GM12865 (cell line): ENCODE data around the gene KCNQ5.

Experiments used
- DNase-seq: peaks from one replicate; pipeline ENCODE4 v3.0.0; 2010; ENCODE audit warnings: low read depth
- H3K4me3 ChIP-seq: 2 replicates; pipeline ENCODE4 v1.5.1; 2011; ENCODE audit warnings: mild to moderate bottlenecking, low read depth, low read length, control low read depth
- TF ChIP-seq, protein P1 (sequence below): IDR thresholded peaks from 2 replicates; pipeline ENCODE4 v1.5.1; 2011; ENCODE audit warnings: low read length, control low read depth, low read depth, inconsistent platforms; ENCODE audit not compliant: insufficient read depth; ENCODE audit errors: missing control alignments

Gene KCNQ5

DNA sequence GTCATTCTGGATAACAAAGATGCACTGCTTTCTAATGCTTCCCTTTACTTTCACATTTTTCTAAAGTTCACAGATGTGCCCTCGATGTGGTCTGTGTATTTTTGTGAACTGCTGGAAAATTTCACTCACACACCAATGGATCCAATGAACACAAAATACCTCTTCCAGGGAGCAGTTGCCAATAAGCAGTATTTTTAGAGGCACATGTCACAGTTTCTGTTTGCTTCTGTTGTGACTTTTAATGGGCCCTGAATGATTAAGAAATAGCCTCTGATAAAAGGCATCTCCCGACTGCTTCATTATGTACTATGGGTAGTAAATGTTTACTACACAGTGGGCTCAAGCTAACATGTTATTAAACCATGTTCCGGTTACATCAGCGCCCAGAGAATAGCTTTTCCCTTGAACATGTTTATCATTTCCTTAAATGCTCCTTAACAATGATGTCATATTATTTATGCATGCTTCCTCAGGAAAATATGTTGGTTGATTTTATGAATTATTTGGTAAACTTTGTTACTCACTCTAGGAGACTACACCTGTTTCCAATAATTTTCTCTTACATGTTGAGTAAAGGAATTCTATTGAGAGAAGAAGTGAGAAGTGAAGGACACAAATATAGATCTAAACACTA is 188.0 kb downstream of the KCNQ5 start:
- no peak overlapping the region for H3K4me3 ChIP-seq
- no peak for DNase-seq
- TF ChIP-seq, protein P1, sequence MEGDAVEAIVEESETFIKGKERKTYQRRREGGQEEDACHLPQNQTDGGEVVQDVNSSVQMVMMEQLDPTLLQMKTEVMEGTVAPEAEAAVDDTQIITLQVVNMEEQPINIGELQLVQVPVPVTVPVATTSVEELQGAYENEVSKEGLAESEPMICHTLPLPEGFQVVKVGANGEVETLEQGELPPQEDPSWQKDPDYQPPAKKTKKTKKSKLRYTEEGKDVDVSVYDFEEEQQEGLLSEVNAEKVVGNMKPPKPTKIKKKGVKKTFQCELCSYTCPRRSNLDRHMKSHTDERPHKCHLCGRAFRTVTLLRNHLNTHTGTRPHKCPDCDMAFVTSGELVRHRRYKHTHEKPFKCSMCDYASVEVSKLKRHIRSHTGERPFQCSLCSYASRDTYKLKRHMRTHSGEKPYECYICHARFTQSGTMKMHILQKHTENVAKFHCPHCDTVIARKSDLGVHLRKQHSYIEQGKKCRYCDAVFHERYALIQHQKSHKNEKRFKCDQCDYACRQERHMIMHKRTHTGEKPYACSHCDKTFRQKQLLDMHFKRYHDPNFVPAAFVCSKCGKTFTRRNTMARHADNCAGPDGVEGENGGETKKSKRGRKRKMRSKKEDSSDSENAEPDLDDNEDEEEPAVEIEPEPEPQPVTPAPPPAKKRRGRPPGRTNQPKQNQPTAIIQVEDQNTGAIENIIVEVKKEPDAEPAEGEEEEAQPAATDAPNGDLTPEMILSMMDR: no peak

DNA sequence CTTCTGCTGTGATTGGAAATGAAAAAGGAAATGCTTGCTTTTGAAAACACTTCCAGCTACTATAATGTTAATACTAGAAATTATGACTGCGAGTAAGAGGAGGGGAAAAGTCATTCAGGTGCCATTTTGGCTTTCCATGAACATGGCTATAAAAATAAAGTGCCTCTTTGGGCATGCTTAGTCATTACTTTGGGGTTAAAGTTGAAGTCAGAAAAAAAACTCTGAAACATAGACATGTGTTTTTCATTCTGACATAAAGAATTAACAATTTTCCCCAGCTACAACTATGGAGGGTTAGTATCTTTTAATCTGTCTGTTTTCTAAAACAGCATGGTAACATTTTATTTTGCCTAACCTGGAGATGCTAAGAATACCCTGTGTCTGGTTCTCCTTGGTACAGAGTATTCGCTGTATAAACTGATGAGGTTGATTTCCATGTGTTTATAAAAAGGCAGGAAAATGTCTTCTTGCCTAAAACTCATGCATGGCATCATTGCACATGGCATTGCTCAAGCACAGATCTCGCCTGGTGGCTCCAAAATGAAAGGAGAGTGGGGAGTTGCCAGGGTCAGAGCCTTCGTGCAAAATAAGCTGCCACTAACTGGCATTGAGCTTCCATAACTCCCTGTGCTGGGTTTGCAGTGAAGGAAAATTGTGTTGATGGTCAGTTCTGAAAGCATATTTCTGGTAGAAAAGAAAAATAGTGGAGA is 188.9 kb downstream of the KCNQ5 start:
- no peak for DNase-seq
- TF ChIP-seq, protein P1: no peak
- H3K4me3 ChIP-seq: no peak overlapping the region

DNA sequence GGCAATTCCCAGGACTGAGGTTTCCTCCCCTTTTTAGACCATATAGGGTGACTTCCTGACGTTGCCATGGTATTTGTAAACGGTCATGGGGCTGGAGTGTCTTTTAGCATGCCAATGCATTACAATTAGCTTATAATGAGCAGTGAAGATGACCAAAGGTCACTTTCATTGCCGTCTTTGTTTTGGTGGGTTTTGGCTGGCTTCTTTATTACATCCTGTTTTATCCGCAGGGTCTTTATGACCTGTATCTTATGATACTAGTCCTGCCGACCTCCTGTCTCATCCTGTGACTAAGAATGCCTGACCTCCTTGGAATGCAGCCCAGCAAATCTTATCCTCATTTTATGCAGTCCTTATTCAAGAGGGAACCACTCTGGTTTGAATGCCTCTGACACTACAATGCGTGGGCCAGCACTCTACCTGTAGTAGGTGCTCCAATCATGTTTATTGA is 190.1 kb downstream of the KCNQ5 start:
- no peak overlapping the region for H3K4me3 ChIP-seq
- TF ChIP-seq, protein P1: no peak
- no peak for DNase-seq

DNA sequence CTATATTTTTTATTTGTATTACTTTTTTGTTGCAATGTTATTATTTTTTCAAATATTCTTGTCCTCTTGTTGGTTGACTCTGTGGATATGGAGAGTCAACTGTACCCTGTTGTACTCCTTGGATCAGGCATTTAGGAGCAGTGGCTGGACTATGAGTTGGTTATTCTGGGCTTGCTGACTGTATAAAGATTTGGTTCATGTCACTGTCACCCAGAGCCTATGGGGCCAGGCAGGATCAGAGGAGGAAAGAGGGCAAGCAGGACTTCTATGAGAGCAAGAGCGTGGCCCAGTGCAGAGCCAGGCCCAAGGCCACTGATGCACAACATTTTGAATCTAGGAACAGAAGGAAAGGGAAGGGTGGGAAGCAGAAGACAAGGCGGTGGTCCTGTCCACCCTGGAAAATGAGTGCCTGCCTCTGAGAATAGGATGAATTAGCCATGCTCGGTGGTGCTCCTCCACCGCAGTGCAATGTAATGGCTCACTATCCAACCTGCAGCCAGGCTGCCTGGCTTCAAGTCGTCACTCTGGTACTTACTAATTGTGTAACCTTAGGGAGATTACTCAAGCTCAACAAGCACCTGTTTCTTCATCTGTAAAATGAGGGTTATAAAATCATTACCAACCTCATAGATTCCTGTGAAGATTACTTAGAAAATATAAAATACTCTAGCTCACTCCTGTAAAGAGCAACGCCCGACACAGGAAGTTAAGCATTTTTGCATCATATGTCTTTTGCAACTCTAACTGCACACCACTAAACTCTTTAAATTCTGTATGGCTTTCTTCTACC is 192.1 kb downstream of the KCNQ5 start:
- no peak overlapping the region for H3K4me3 ChIP-seq
- no peak for DNase-seq
- TF ChIP-seq, protein P1: no peak

DNA sequence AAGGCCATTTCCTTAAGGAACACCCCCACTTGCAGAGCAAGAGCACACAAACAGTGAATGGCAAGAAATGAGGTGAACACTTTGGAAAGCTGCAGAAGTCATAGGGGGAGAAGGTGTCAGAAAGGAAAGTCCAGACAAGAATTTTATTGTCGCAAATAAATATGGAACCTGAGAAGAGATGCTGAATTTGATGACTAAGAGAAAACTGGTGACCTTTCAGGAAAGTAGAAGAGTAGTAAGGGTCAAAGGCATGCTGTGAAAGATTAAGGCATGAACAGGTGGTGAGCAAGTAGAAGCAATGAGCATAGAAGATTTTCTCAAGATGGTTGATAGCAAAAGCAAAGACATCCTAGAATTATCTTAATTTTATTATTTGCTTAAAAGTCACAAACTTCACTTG is 194.2 kb downstream of the KCNQ5 start:
- TF ChIP-seq, protein P1: no peak
- no peak overlapping the region for H3K4me3 ChIP-seq
- no peak for DNase-seq

DNA sequence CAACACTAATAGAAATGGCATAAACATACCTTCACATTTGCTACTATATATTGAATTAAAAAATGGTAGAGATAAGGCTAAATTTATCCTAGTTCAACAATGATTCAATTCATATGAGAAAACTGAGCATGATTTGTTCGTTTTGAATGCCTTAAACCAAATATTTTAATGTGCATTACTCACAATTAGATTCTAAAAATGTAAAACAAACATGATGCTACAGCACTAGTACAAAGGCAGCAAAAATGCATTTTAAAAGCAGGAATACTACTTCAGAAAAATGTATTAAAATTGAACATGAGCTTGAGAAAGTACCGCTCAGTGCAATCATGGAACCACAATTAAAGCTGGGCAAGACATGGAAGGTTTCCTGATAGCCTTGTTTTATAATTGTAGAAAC is 195.3 kb downstream of the KCNQ5 start:
- no peak for DNase-seq
- no peak overlapping the region for H3K4me3 ChIP-seq
- TF ChIP-seq, protein P1: no peak
